Peyer's patch (tissue), 4 donors: ENCODE data around the gene TMEM40. TPM values are rescaled to one million over a fixed set of nuclear protein-coding genes. Genes with fewer than 3 reads are reported as not detected.
A peak's percentile ranks its signal among the peaks of the same experiment; 100 is the strongest.
"Not testable (repeated sequence)": the region's sequence is repeated elsewhere in the genome, so short reads cannot be mapped to it uniquely, and the experiment has no call there.

Experiments
- DNase-seq, 3 donors: peaks; one replicate each; pipeline ENCODE4 v3.0.0-alpha.2; 2017 to 2019
- H3K27ac ChIP-seq, 4 donors: fragments of 200-600 bp; sonication (generic); one replicate each; pipeline ENCODE4 v1.5.1; 2016 to 2019
- H3K27me3 ChIP-seq, 2 donors: fragments of 200-600 bp; sonication (generic); one replicate each; pipeline ENCODE4 v1.5.1; 2019
- H3K36me3 ChIP-seq, 3 donors: fragments of 200-600 bp; sonication (generic); one replicate each; pipeline ENCODE4 v1.5.1; 2016 to 2019
- H3K4me1 ChIP-seq, 4 donors: fragments of 200-600 bp; sonication (generic); one replicate each; pipeline ENCODE4 v1.5.1; 2016 to 2019
- H3K4me3 ChIP-seq, 4 donors: fragments of 200-600 bp; sonication (generic); 1 replicate in 3 of 4; 2 replicates in 1 of 4; pipeline ENCODE4 v1.5.1; 2016 to 2019; ENCODE audit warnings: mild to moderate bottlenecking in 1 of 4
- H3K9me3 ChIP-seq, 4 donors: fragments of 200-600 bp; sonication (generic); one replicate each; pipeline ENCODE4 v1.5.1; 2016 to 2019; ENCODE audit warnings: mild to moderate bottlenecking in 1 of 4
- CTCF ChIP-seq, 6 experiments: fragments of 450-650 bp in 4 of 6; fragments of 200-600 bp in 2 of 6; sonication (generic) in 1 of 6; IDR thresholded peaks; one replicate each; pipeline ENCODE4 v1.5.1; 2017 to 2019; ENCODE audit warnings: antibody characterized with exemption in 6 of 6, mild to moderate bottlenecking in 3 of 6, moderate library complexity in 1 of 6
- POLR2A ChIP-seq, 2 donors: fragments of 450-650 bp; IDR thresholded peaks; one replicate each; pipeline ENCODE4 v1.5.1; 2017; ENCODE audit warnings: antibody characterized with exemption in 2 of 2, mild to moderate bottlenecking in 2 of 2, moderate library complexity in 2 of 2
- total RNA-seq, 4 donors: library from RNA; depleted of rRNA; stranded (reverse); fragments of >200 nt; gene quantifications; one replicate each; pipeline ENCODE4 v1.1.0, GENCODE V29; 2016

TMEM40 gene
- total RNA-seq, 4 donors from 2014 or later = not detected

DNA sequence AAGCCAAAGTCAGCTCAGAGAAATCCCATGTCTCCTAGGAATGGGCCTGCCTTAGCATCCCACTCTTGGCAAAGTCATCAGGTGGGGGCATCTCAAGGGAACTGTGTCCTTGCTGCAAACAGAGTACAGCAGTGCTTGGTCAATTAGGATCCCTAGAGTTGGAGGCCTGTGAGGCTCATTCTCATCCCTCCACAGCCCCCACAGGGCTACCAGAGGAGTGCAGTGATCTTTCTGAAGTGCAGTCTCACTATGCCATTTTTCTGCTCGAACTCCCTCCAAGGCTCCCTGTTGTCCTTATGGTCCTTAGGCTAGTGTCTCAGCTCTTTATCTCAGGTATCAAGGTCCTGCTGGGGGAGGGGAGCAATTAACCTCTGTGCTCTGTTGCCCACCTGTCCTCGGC is 31.1 kb downstream of the TMEM40 start:
- Histone ChIP-seq H3K27me3 (no peaks in the 10 kb centered on the region), H3K36me3 (no peaks in the 10 kb centered on the region), H3K27ac (no peak overlapping the region), H3K4me1 (no peaks in the 10 kb centered on the region), H3K9me3 (no peaks in the 10 kb centered on the region), H3K4me3 (no peak overlapping the region)
- DNase-seq = no peak
- TF ChIP-seq POLR2A (IDR thresholded peaks at IDR 0.05) = no peak
- TF ChIP-seq CTCF (IDR thresholded peaks at IDR 0.05) = no peak

DNA sequence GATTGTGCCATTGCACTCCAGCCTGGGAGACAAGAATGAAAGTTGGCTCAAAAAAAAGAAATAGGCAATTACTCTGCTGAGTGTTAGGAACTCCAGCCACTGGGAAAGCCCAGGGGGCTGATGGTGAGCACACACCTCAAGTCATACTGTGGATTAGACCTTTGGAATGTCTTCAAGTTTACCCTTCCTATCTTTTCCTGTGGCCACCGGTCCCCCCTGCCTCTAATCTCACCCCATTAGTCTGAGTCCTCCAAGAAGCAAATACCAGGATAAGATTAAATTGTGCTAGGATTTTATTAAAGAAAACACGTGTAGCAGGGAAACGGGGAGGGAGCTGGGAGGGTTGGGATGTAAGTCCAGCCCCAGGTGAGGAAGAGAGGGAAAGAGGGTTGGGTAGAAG is 31.6 kb downstream of the TMEM40 start:
- Histone ChIP-seq H3K27me3 (no peaks in the 10 kb centered on the region), H3K4me1 (no peaks in the 10 kb centered on the region), H3K4me3 (no peak overlapping the region), H3K27ac (no peak overlapping the region), H3K9me3 (no peaks in the 10 kb centered on the region), H3K36me3 (no peaks in the 10 kb centered on the region)
- TF ChIP-seq POLR2A (IDR thresholded peaks at IDR 0.05) (no peak), CTCF (IDR thresholded peaks at IDR 0.05) (no peak)
- DNase-seq = no peak

- H3K36me3 ChIP-seq = no peaks in the 10 kb centered on the region
- no peak for DNase-seq
- H3K9me3 ChIP-seq = no peaks in the 10 kb centered on the region
- H3K4me1 ChIP-seq = peaks cover 0 to under 1% (median 0%) of the 10 kb centered on the region in 4 donors
- TF ChIP-seq CTCF (IDR thresholded peaks at IDR 0.05) (no peak), POLR2A (IDR thresholded peaks at IDR 0.05) (no peak)
- H3K27ac ChIP-seq = no peak overlapping the region
- H3K27me3 ChIP-seq = no peaks in the 10 kb centered on the region
- H3K4me3 ChIP-seq = no peak overlapping the region
Observed at GRCh38 chr3:12725436-12725835, 33.6 kb downstream of the TMEM40 start.

- Histone ChIP-seq H3K4me3 (no peak overlapping the region), H3K27me3 (no peaks in the 10 kb centered on the region), H3K4me1 (peaks cover 0 to 4% (median 0%) of the 10 kb centered on the region in 4 donors), H3K9me3 (no peaks in the 10 kb centered on the region), H3K27ac (no peak overlapping the region), H3K36me3 (no peaks in the 10 kb centered on the region)
- no peak for DNase-seq
- TF ChIP-seq POLR2A (IDR thresholded peaks at IDR 0.05) (no peak), CTCF (IDR thresholded peaks at IDR 0.05) (no peak)
Observed at GRCh38 chr3:12724794-12725193, 34.3 kb downstream of the TMEM40 start.

DNA sequence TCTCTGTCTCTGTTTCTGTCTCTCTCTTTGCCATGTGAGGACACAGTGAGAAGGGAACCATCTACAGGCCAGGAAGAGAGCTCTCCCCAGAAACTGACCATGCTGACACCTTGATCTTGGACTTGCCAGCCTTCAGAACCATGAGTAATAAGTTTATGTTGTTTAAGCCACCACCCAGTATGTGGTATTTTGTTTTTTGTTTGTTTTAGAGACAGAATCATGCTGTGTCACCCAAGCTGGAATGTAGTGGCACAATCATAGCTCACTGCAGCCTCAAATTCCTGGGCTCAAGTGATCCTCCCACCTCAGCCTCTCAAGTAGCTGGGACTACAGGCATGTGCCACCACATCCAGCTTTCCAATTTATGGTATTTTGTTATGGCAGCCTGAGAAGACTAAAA is 35.7 kb downstream of the TMEM40 start:
- H3K4me3 ChIP-seq, H3K36me3 ChIP-seq, DNase-seq, H3K27me3 ChIP-seq, H3K4me1 ChIP-seq, H3K9me3 ChIP-seq, H3K27ac ChIP-seq: not testable (repeated sequence)

DNA sequence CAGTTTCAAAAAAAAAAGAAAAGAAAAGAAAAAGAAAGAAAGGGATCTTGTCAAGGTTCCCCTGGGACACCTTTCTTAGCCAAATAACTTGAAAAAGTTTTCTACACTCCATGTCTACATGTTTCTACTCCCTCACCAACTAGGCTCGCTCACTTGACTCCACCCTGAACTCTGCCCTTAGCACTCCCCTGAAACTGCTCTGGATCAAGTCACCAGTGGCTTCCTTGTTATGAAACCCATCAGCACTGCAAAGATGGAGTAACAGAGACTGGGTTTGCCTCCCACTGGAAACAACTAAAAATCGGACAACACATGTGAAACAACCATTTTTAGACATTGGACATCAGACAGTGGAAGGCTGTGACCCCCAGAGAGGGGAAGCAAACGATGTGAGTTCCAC is 36.8 kb downstream of the TMEM40 start:
- TF ChIP-seq CTCF (IDR thresholded peaks at IDR 0.05) (no peak), POLR2A (IDR thresholded peaks at IDR 0.05) (no peak)
- no peak overlapping the region for H3K4me3 ChIP-seq
- H3K36me3 ChIP-seq = no peaks in the 10 kb centered on the region
- peaks cover 0 to 7% (median 0%) of the 10 kb centered on the region in 4 donors for H3K4me1 ChIP-seq
- DNase-seq = peak in 1 of 3 donors; percentile 53
- no peaks in the 10 kb centered on the region for H3K27me3 ChIP-seq
- H3K27ac ChIP-seq = no peak overlapping the region
- no peaks in the 10 kb centered on the region for H3K9me3 ChIP-seq
